ENCODE results near the gene TAS2R14. TPM values are rescaled to one million over a fixed set of nuclear protein-coding genes. Genes with fewer than 3 reads are reported as not detected.

TAS2R14 gene
- total and polyA plus RNA-seq, 2 of the 13 experiments (the other 11 are each of a cell fraction or from before 2014, with no cell fraction given): 1.1 to 2.3 TPM

GRCh38 chr12:10891937-10892336 is 47.1 kb downstream of the TAS2R14 start (continued):
- no peak for TF ChIP-seq ZNF441 (CRISPR knock-in tag; IDR thresholded peaks at IDR 0.05; ENCODE audit: borderline replicate concordance)
- no peak for TF ChIP-seq ZNF296 (CRISPR knock-in tag; conservative IDR thresholded peaks at IDR 0.05)
- TF ChIP-seq ATF7 (IDR thresholded peaks at IDR 0.05): no peak
- no peak for TF ChIP-seq ATF7 (CRISPR knock-in tag; IDR thresholded peaks at IDR 0.05)
- TF ChIP-seq ZNF546 (CRISPR knock-in tag; conservative IDR thresholded peaks at IDR 0.05): no peak
- TF ChIP-seq ZNF280D (CRISPR knock-in tag; IDR thresholded peaks at IDR 0.05): peak; percentile 88
- TF ChIP-seq REPIN1 (CRISPR knock-in tag; IDR thresholded peaks at IDR 0.05; ENCODE audit: borderline replicate concordance, low read depth): peak; percentile 80; the same call in 1 of the 2 replicates
- no peak for TF ChIP-seq ZFP62 (CRISPR knock-in tag; IDR thresholded peaks at IDR 0.05)
- TF ChIP-seq NR2F1 (CRISPR knock-in tag; IDR thresholded peaks at IDR 0.05): peak; percentile 48 to 52; a peak in 2 of 4 replicates
- TF ChIP-seq RFXAP (CRISPR knock-in tag; IDR thresholded peaks at IDR 0.05; ENCODE audit: borderline replicate concordance): no peak
- no peak for TF ChIP-seq ZNF615 (CRISPR knock-in tag; IDR thresholded peaks at IDR 0.05; ENCODE audit: borderline replicate concordance)
- TF ChIP-seq TSC22D2 (CRISPR knock-in tag; IDR thresholded peaks at IDR 0.05; ENCODE audit: borderline replicate concordance): peak; percentile 71; the same call in 1 of the 2 replicates
- no peak; the same call in 1 of the 2 replicates for TF ChIP-seq ZNF337 (CRISPR knock-in tag; IDR thresholded peaks at IDR 0.05; ENCODE audit: borderline replicate concordance, low read depth)
- peak; percentile 90 for TF ChIP-seq PHF5A (CRISPR knock-in tag; IDR thresholded peaks at IDR 0.05; ENCODE audit: low read depth, unreplicated experiment)
- TF ChIP-seq TFDP2 (CRISPR knock-in tag; IDR thresholded peaks at IDR 0.05): peak; percentile 56; the same call in 1 of the 2 replicates
- peak; percentile 54; the same call in 1 of the 2 replicates for TF ChIP-seq SP5 (CRISPR knock-in tag; IDR thresholded peaks at IDR 0.05; ENCODE audit: borderline replicate concordance, low read depth)
- peak; percentile 88; the same call in 1 of the 2 replicates for TF ChIP-seq ZNF710 (CRISPR knock-in tag; IDR thresholded peaks at IDR 0.05; ENCODE audit: borderline replicate concordance)
- no peak for TF ChIP-seq ZNF674 (CRISPR knock-in tag; IDR thresholded peaks at IDR 0.05; ENCODE audit: low read depth)
- TF ChIP-seq ZNF10 (CRISPR knock-in tag; IDR thresholded peaks at IDR 0.05; ENCODE audit: borderline replicate concordance, low read depth): no peak
- TF ChIP-seq GATAD2A (CRISPR knock-in tag; IDR thresholded peaks at IDR 0.05): peak; percentile 99
- TF ChIP-seq MATR3 (CRISPR knock-in tag; IDR thresholded peaks at IDR 0.05): no peak
- no peak for TF ChIP-seq SETDB1 (CRISPR knock-in tag; IDR thresholded peaks at IDR 0.05; ENCODE audit: borderline replicate concordance)
- no peak for TF ChIP-seq FOXP1 (IDR thresholded peaks at IDR 0.05)
- peak; percentile 93 for TF ChIP-seq FOXP1 (CRISPR knock-in tag; IDR thresholded peaks at IDR 0.05)
- no peak for TF ChIP-seq POLR2AphosphoS2 (IDR thresholded peaks at IDR 0.05; ENCODE audit: low read depth, low read length)
- no peak for TF ChIP-seq SMAD1 (CRISPR knock-in tag; IDR thresholded peaks at IDR 0.05; ENCODE audit: borderline replicate concordance, low read depth)
- TF ChIP-seq ATM (IDR thresholded peaks at IDR 0.05; ENCODE audit: borderline replicate concordance): no peak
- TF ChIP-seq MIXL1 (CRISPR knock-in tag; IDR thresholded peaks at IDR 0.05): peak; percentile 95
